CD4-positive, alpha-beta T cell (primary cell): Measurements from ENCODE around the gene SP140L. TPM values are rescaled to one million over a fixed set of nuclear protein-coding genes. Genes with fewer than 3 reads are reported as not detected.
A peak's percentile ranks its signal among the peaks of the same experiment; 100 is the strongest.

ENCODE experiments used
- ATAC-seq: fragments of 200-7000 bp; cut with Tn5 transposase; one replicate; pipeline ENCODE4 v1.10.0; 2022; ENCODE audit warnings: mild to moderate bottlenecking; ENCODE audit not compliant: poor library complexity
- CTCF ChIA-PET: fragments of 350-600 bp; sonication (Branson Sonifier 250); formaldehyde crosslinking; loops from one replicate; lab custom pipeline; 2021; ENCODE audit warnings: antibody characterized with exemption, inconsistent platforms; lab: Charles Lee
- POLR2A ChIA-PET: fragments of 350-600 bp; sonication (Branson Sonifier 250); formaldehyde crosslinking; loops from one replicate; lab custom pipeline; 2021; ENCODE audit warnings: antibody characterized with exemption, inconsistent platforms; lab: Charles Lee
- DNase-seq, 14 experiments: peaks; one replicate each; pipeline ENCODE4 v3.0.0-alpha.2; 2013 to 2020; ENCODE audit warnings: mixed read lengths in 2 of 14
- H3K27ac ChIP-seq, 2 donors: one replicate each; pipeline versions ENCODE4 v1.5.1 to v1.7.0; 2013; ENCODE audit warnings: low read length in 2 of 2, low read depth in 1 of 2, mild to moderate bottlenecking in 1 of 2
- H3K27me3 ChIP-seq, 2 experiments: 1 replicate in 1 of 2; 2 replicates in 1 of 2; pipeline versions ENCODE4 v1.6.1 to v1.7.0; 2013; ENCODE audit warnings: low read length in 2 of 2, control low read depth in 1 of 2, mild to moderate bottlenecking in 1 of 2, moderate library complexity in 1 of 2; ENCODE audit not compliant: insufficient read depth in 2 of 2, control insufficient read depth in 1 of 2
- H3K36me3 ChIP-seq: one replicate; pipeline ENCODE4 v1.6.1; 2013; ENCODE audit warnings: low read length, control low read depth; ENCODE audit not compliant: insufficient read depth
- H3K4me1 ChIP-seq: one replicate; pipeline ENCODE4 v1.6.1; 2013; ENCODE audit warnings: low read length, control low read depth; ENCODE audit not compliant: insufficient read depth
- H3K4me3 ChIP-seq: one replicate; pipeline ENCODE4 v1.5.1; 2013; ENCODE audit warnings: mild to moderate bottlenecking, low read length, moderate library complexity
- H3K9me3 ChIP-seq, 2 experiments: 1 replicate in 1 of 2; 2 replicates in 1 of 2; pipeline versions ENCODE4 v1.6.1 to v1.7.0; 2013; ENCODE audit warnings: low read length in 2 of 2, mild to moderate bottlenecking in 2 of 2, control low read depth in 1 of 2, moderate library complexity in 1 of 2; ENCODE audit not compliant: control insufficient read depth in 1 of 2, insufficient read depth in 1 of 2
- H3K27ac Mint-ChIP-seq: one replicate; pipeline ENCODE4 v1.8.0; 2020; ENCODE audit warnings: mixed read lengths
- H3K27me3 Mint-ChIP-seq: one replicate; pipeline ENCODE4 v1.8.0; 2021; ENCODE audit warnings: mixed read lengths
- H3K36me3 Mint-ChIP-seq: one replicate; pipeline ENCODE4 v1.8.0; 2021; ENCODE audit warnings: low read depth, mixed read lengths
- H3K4me1 Mint-ChIP-seq: one replicate; pipeline ENCODE4 v1.8.0; 2021; ENCODE audit warnings: low read depth, mixed read lengths
- H3K4me3 Mint-ChIP-seq: one replicate; pipeline ENCODE4 v1.8.0; 2020; ENCODE audit warnings: mild to moderate bottlenecking, mixed read lengths
- H3K9me3 Mint-ChIP-seq: one replicate; pipeline ENCODE4 v1.8.0; 2020; ENCODE audit warnings: mixed read lengths
- intact Hi-C, 2 experiments: fragments of 100-400 bp; cut with DNase I in 1 of 2; cut with micrococcal nuclease in 1 of 2; formaldehyde crosslinking; loops; one replicate each; pipeline versions ENCODE4 v1.15.1 to v1.9.0; 2023 to 2025; cut with DNase I, micrococcal nuclease
- total RNA-seq, 174 experiments: library from RNA in 2 of 174; stranded (reverse) in 2 of 174; gene quantifications; one replicate each; pipeline ENCODE4 v1.2.3 and lab custom pipeline; 2021 to 2026
- TF ChIP-seq, protein P1 (sequence below): fragments of 200-600 bp; IDR thresholded peaks from one replicate; pipeline ENCODE4 v1.8.0; 2022; ENCODE audit warnings: antibody characterized with exemption, mild to moderate bottlenecking

The SP140L gene
- total RNA-seq, 2 experiments from 2014 or later: 55.3 to 64.1 TPM

DNA sequence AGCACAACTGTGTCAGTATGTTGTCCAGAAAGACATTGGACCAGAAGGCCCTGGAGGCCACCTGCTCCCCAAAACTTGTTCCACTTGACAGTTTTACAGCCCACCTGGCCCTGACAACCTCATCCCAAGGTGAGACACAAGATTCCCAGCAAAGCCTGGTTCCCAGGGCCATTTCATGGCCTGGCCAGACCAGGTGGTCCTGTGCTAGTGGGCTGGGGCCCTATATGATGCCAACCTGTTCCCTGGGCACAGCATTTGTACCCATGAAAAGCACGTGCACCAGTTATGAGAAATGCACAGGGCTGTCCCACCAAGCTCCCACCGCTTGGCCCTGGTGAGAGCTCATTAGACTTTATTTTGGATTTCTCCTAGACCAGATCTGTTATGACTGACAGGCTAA, 6.0 kb upstream of the SP140L start:
- Mint-ChIP-seq H3K27ac (peak overlapping the region; percentile 80), H3K4me3 (peak overlapping the region; percentile 40), H3K36me3 (no peaks in the 10 kb centered on the region), H3K4me1 (peaks cover 84% of the 10 kb centered on the region), H3K9me3 (no peaks in the 10 kb centered on the region), H3K27me3 (no peaks in the 10 kb centered on the region)
- DNase-seq: no peak
- no peak overlapping the region for H3K4me3 ChIP-seq
- H3K9me3 ChIP-seq: peaks cover 0 to 8% of the 10 kb centered on the region in 2 experiments
- no peak overlapping the region for H3K27ac ChIP-seq
- H3K27me3 ChIP-seq: no peaks in the 10 kb centered on the region
- intact Hi-C loops: no loop called here
- ChIA-PET CTCF (no interaction called here), POLR2A (interaction anchor here (1.0 to 2.2 kb wide), 2 partner anchors 66 to 102 kb away, joined by 3 to 9 read pairs; partner anchors contain the start of gene SP110)
- TF ChIP-seq, protein P1, sequence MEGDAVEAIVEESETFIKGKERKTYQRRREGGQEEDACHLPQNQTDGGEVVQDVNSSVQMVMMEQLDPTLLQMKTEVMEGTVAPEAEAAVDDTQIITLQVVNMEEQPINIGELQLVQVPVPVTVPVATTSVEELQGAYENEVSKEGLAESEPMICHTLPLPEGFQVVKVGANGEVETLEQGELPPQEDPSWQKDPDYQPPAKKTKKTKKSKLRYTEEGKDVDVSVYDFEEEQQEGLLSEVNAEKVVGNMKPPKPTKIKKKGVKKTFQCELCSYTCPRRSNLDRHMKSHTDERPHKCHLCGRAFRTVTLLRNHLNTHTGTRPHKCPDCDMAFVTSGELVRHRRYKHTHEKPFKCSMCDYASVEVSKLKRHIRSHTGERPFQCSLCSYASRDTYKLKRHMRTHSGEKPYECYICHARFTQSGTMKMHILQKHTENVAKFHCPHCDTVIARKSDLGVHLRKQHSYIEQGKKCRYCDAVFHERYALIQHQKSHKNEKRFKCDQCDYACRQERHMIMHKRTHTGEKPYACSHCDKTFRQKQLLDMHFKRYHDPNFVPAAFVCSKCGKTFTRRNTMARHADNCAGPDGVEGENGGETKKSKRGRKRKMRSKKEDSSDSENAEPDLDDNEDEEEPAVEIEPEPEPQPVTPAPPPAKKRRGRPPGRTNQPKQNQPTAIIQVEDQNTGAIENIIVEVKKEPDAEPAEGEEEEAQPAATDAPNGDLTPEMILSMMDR: no peak
- no peak for ATAC-seq
- H3K36me3 ChIP-seq: peaks cover 5% of the 10 kb centered on the region
- peaks cover 71% of the 10 kb centered on the region for H3K4me1 ChIP-seq

DNA sequence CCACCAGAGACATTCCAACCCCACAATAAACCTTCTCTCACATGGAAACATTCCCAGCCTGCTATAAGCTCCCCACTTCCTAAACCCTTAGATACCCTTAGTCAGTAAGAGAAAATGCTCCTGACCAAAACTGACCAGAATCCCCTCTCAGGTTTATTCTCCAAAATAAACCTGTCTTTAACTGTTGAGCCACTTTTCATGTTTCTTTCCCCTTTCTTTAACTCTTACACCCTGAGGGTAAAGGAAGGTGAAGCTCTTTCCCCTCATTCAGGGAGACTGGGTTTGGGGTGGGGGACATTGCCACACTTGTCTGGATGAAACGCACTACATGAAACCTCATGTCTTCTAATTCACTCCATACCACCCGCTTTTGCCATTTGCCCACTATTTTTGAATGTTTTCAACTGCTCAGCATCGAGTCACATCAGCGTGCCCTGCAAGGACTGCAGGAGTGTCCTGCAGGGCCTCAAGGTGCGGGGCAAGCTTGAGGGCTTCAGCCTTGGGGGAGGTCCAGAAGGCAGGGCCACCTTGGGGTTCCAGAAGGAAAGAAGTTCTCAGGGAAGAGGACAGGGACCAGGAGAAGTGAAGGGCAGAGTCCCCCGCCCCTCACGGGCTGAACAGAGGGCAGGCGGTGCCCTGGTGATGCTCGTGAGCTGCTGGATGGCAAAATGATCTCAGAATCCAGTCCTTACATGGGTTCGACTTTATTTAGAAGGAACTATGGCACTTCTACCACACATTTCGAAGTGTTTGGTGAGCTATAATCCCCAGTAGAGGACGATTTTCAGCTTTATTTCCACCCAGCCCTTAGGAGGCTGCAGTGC, 4.2 kb upstream of the SP140L start:
- Mint-ChIP-seq H3K36me3 (peaks cover 9% of the 10 kb centered on the region), H3K27me3 (no peaks in the 10 kb centered on the region)

GRCh38 chr2:230323385-230324106, 3.4 kb upstream of the SP140L start:
- CTCF ChIA-PET: no interaction called here
- no peaks in the 10 kb centered on the region for H3K9me3 Mint-ChIP-seq
- Histone ChIP-seq H3K27ac (no peak overlapping the region), H3K4me3 (no peak overlapping the region), H3K27me3 (no peaks in the 10 kb centered on the region), H3K4me1 (peaks cover 58% of the 10 kb centered on the region), H3K36me3 (peaks cover 5% of the 10 kb centered on the region), H3K9me3 (peaks cover 0 to 8% of the 10 kb centered on the region in 2 experiments)
- POLR2A ChIA-PET: interaction anchor here (0.9 to 1.2 kb wide), 2 partner anchors 9 kb away, joined by 3 read pairs; no protein-coding TSS in a partner anchor
- TF ChIP-seq, protein P1: no peak
- H3K27ac Mint-ChIP-seq: peak overlapping the region; percentile 49
- intact Hi-C loops: no loop called here
- ATAC-seq: no peak
- peak overlapping the region; percentile 2 for H3K4me3 Mint-ChIP-seq
- no peaks in the 10 kb centered on the region for H3K27me3 Mint-ChIP-seq
- H3K36me3 Mint-ChIP-seq: peaks cover 9% of the 10 kb centered on the region
- peaks cover 84% of the 10 kb centered on the region for H3K4me1 Mint-ChIP-seq
- DNase-seq: no peak

More for the DNA sequence above, 4.2 kb upstream of the SP140L start:
- CTCF ChIA-PET: no interaction called here
- Mint-ChIP-seq H3K9me3 (no peaks in the 10 kb centered on the region), H3K27ac (peak overlapping the region; percentile 34), H3K4me3 (no peak overlapping the region), H3K4me1 (peaks cover 86% of the 10 kb centered on the region)
- Histone ChIP-seq H3K4me1 (peaks cover 65% of the 10 kb centered on the region), H3K9me3 (peaks cover 0 to 8% of the 10 kb centered on the region in 2 experiments), H3K4me3 (no peak overlapping the region), H3K36me3 (peaks cover 5% of the 10 kb centered on the region), H3K27ac (no peak overlapping the region), H3K27me3 (no peaks in the 10 kb centered on the region)
- ATAC-seq (no peak), DNase-seq (no peak)
- POLR2A ChIA-PET: interaction anchor here (0.6 to 2.2 kb wide), 3 partner anchors 8 to 103 kb away, joined by 3 to 9 read pairs (median 3); partner anchors contain the start of gene SP110
- TF ChIP-seq, protein P1: no peak
- intact Hi-C loops: no loop called here
